ENCODE data around the gene RTKN. TPM values are rescaled to one million over a fixed set of nuclear protein-coding genes. Genes with fewer than 3 reads are reported as not detected.
A peak's percentile ranks its signal among the peaks of the same experiment; 100 is the strongest.

RTKN gene
- total and polyA plus RNA-seq, 2 of the 13 experiments (the other 11 are each of a cell fraction or from before 2014, with no cell fraction given): 159 to 166 TPM

DNA sequence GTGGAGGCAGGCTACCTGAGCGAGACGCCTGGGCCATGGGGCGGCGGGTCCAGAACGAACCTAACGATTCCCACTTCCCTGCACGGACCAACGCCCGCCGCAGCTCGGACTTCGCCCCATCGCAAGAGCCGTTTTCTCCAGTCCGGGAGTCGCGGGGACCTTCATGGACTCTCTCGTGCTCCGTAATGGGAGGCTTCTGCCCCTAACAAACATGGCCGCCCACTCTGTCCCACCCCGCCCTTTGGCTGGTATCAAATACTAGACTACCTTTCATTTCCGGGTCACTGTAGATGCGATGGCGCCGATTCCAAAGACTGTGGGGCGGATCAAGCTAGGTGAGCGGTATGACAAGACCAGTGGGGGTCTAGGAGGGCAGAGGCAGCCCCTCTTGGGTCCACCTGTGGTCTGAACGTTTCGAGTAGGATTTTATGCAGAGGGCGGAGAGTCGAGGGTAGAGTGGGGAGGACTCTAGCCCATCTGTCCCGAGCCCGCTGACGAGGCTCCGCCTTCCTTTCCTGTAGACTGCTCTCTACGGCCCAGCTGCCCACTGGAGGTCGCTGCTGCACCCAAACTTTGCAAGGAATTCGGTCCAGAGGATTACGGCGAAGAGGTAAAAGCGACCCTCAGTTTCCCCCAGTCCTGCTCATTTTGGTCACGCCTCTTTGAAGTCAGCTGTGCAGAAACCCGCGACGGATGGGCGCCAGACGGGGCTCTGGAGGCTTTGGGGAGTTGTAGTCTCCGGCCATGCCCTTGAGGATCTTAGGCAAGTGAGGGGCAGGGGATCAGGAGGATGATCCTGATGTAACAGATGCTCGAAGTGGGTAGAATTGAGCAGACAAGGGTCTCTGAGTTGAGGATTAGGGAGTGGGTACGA is 41.3 kb upstream of the RTKN start, which contains the start of the genes CCDC142 and TTC31 (continued):
- TF ChIP-seq ZNF460 (CRISPR knock-in tag; IDR thresholded peaks at IDR 0.05; ENCODE audit: borderline replicate concordance): peak; percentile 58; the same call in 1 of the 2 replicates
- TF ChIP-seq ZNF724P (CRISPR knock-in tag; IDR thresholded peaks at IDR 0.05; ENCODE audit: borderline replicate concordance): peak; percentile 51
- peak; percentile 21; the same call in 1 of the 2 replicates for TF ChIP-seq ZSCAN21 (CRISPR knock-in tag; IDR thresholded peaks at IDR 0.05; ENCODE audit: borderline replicate concordance)
- TF ChIP-seq ZFX (CRISPR knock-in tag; IDR thresholded peaks at IDR 0.05; ENCODE audit: low read depth): peak; percentile 75; the same call in 1 of the 2 replicates
- TF ChIP-seq SMC3 (IDR thresholded peaks at IDR 0.05; ENCODE audit: low read length): peak; percentile 89
- no peak for TF ChIP-seq ZNF720 (CRISPR knock-in tag; IDR thresholded peaks at IDR 0.05)
- TF ChIP-seq ZNF335 (CRISPR knock-in tag; IDR thresholded peaks at IDR 0.05): peak; percentile 93
- peak; percentile 84 for TF ChIP-seq TGIF2 (CRISPR knock-in tag; IDR thresholded peaks at IDR 0.05)
- TF ChIP-seq TSC22D2 (CRISPR knock-in tag; IDR thresholded peaks at IDR 0.05; ENCODE audit: borderline replicate concordance): peak; percentile 2; the same call in 1 of the 2 replicates
- TF ChIP-seq, protein P1, sequence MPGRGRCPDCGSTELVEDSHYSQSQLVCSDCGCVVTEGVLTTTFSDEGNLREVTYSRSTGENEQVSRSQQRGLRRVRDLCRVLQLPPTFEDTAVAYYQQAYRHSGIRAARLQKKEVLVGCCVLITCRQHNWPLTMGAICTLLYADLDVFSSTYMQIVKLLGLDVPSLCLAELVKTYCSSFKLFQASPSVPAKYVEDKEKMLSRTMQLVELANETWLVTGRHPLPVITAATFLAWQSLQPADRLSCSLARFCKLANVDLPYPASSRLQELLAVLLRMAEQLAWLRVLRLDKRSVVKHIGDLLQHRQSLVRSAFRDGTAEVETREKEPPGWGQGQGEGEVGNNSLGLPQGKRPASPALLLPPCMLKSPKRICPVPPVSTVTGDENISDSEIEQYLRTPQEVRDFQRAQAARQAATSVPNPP (CRISPR knock-in tag; IDR thresholded peaks at IDR 0.05): 0 out of 2 replicates have a peak, but pooled peaks have one; percentile 21
- no peak for TF ChIP-seq MBD4 (IDR thresholded peaks at IDR 0.05; ENCODE audit: borderline replicate concordance, low read length)
- peak; percentile 77 for TF ChIP-seq SP4 (CRISPR knock-in tag; IDR thresholded peaks at IDR 0.05)
- TF ChIP-seq ZBTB8A (CRISPR knock-in tag; IDR thresholded peaks at IDR 0.05; ENCODE audit: borderline replicate concordance, low read depth): 0 out of 2 replicates have a peak, but pooled peaks have one; percentile 80
- no peak for TF ChIP-seq XBP1 (CRISPR knock-in tag; IDR thresholded peaks at IDR 0.05)
- TF ChIP-seq, protein P2, sequence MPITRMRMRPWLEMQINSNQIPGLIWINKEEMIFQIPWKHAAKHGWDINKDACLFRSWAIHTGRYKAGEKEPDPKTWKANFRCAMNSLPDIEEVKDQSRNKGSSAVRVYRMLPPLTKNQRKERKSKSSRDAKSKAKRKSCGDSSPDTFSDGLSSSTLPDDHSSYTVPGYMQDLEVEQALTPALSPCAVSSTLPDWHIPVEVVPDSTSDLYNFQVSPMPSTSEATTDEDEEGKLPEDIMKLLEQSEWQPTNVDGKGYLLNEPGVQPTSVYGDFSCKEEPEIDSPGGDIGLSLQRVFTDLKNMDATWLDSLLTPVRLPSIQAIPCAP (CRISPR knock-in tag; IDR thresholded peaks at IDR 0.05; ENCODE audit: low read depth): 0 out of 2 replicates have a peak, but pooled peaks have one; percentile 64
- TF ChIP-seq, protein P3, sequence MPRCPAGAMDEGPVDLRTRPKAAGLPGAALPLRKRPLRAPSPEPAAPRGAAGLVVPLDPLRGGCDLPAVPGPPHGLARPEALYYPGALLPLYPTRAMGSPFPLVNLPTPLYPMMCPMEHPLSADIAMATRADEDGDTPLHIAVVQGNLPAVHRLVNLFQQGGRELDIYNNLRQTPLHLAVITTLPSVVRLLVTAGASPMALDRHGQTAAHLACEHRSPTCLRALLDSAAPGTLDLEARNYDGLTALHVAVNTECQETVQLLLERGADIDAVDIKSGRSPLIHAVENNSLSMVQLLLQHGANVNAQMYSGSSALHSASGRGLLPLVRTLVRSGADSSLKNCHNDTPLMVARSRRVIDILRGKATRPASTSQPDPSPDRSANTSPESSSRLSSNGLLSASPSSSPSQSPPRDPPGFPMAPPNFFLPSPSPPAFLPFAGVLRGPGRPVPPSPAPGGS (CRISPR knock-in tag; IDR thresholded peaks at IDR 0.05): no peak; the same call in 1 of the 2 replicates
- no peak for TF ChIP-seq HMGA1 (CRISPR knock-in tag; conservative IDR thresholded peaks at IDR 0.05)
- no peak for TF ChIP-seq SMARCC2 (IDR thresholded peaks at IDR 0.05)
- TF ChIP-seq, protein P4, sequence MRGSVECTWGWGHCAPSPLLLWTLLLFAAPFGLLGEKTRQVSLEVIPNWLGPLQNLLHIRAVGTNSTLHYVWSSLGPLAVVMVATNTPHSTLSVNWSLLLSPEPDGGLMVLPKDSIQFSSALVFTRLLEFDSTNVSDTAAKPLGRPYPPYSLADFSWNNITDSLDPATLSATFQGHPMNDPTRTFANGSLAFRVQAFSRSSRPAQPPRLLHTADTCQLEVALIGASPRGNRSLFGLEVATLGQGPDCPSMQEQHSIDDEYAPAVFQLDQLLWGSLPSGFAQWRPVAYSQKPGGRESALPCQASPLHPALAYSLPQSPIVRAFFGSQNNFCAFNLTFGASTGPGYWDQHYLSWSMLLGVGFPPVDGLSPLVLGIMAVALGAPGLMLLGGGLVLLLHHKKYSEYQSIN (CRISPR knock-in tag; IDR thresholded peaks at IDR 0.05; ENCODE audit: borderline replicate concordance): no peak
- TF ChIP-seq SIN3B (IDR thresholded peaks at IDR 0.05; ENCODE audit: low read length): peak; percentile 98
- TF ChIP-seq DR1 (CRISPR knock-in tag; IDR thresholded peaks at IDR 0.05): no peak; the same call in none of the 2 replicates
- peak; percentile 46 for TF ChIP-seq TEAD3 (CRISPR knock-in tag; optimal IDR thresholded peaks at IDR 0.05; ENCODE audit: borderline replicate concordance)
- peak; percentile 53; the same call in 1 of the 2 replicates for TF ChIP-seq NR2F6 (IDR thresholded peaks at IDR 0.05)
- TF ChIP-seq NR2F6 (CRISPR knock-in tag; IDR thresholded peaks at IDR 0.05): peak; percentile 56; the same call in 1 of the 2 replicates
